IMR-90 (cell line): ENCODE data around the gene ARHGAP23. TPM values are rescaled to one million over a fixed set of nuclear protein-coding genes. Genes with fewer than 3 reads are reported as not detected.

Source experiments
- ATAC-seq: fragments of 200-7000 bp; cut with Tn5 transposase; 2 replicates; pipeline ENCODE4 v1.9.1; 2020; ENCODE audit warnings: low read depth, mild to moderate bottlenecking, moderate library complexity
- BruUV-seq: library from RNA; stranded (reverse); fragments of 400-500 nt; replicated peaks from 2 replicates; lab custom pipeline; 2021; lab: Mats Ljungman, UMichigan
- CTCF ChIA-PET: fragments of 300-600 bp; formaldehyde crosslinking; extraction: SDS; loops from one replicate; lab custom pipeline; 2021; ENCODE audit warnings: antibody characterized with exemption; lab: Yijun Ruan, JAX
- POLR2A ChIA-PET: fragments of 300-600 bp; sonication (Branson Sonifier 250); formaldehyde crosslinking; loops from one replicate; lab custom pipeline; 2022; ENCODE audit warnings: antibody characterized with exemption; ENCODE audit not compliant: unreplicated experiment; lab: Charles Lee
- DNase-seq: peaks from one replicate; pipeline ENCODE4 v3.0.0; 2013
- H2AFZ ChIP-seq: replicated peaks from 2 replicates; pipeline ENCODE3; 2013; ENCODE audit warnings: low read length, mild to moderate bottlenecking; ENCODE audit not compliant: poor library complexity
- H2AK5ac ChIP-seq: 2 replicates; pipeline ENCODE4 v1.6.1; 2013; ENCODE audit warnings: low read depth, low read length, inconsistent platforms
- H2AK9ac ChIP-seq: replicated peaks from 2 replicates; pipeline ENCODE3; 2013; ENCODE audit warnings: mild to moderate bottlenecking, low read depth, low read length, moderate library complexity; ENCODE audit not compliant: poor library complexity
- H2BK120ac ChIP-seq: 2 replicates; pipeline ENCODE4 v1.6.1; 2013; ENCODE audit warnings: low read depth, low read length, inconsistent platforms
- H2BK15ac ChIP-seq: 3 replicates; pipeline ENCODE4 v1.6.1; 2013; ENCODE audit warnings: low read depth, low read length, inconsistent platforms
- H2BK20ac ChIP-seq: 2 replicates; pipeline ENCODE4 v1.6.1; 2013; ENCODE audit warnings: low read depth, mild to moderate bottlenecking, inconsistent platforms, low read length, moderate library complexity
- H2BK5ac ChIP-seq: 2 replicates; pipeline ENCODE4 v1.6.1; 2013; ENCODE audit warnings: mild to moderate bottlenecking, low read depth, low read length, inconsistent platforms; ENCODE audit not compliant: poor library complexity, severe bottlenecking
- H3K14ac ChIP-seq: replicated peaks from 2 replicates; pipeline ENCODE4 v1.6.1; 2013; ENCODE audit warnings: low read depth, low read length, inconsistent platforms
- H3K18ac ChIP-seq: 2 replicates; pipeline ENCODE4 v1.6.1; 2013; ENCODE audit warnings: low read depth, low read length, control low read depth
- H3K23ac ChIP-seq: 2 replicates; pipeline ENCODE4 v1.6.1; 2013; ENCODE audit warnings: low read depth, low read length, inconsistent platforms
- H3K27ac ChIP-seq: 2 replicates; pipeline ENCODE4 v1.5.1; 2013; ENCODE audit warnings: mild to moderate bottlenecking, control low read depth, low read length; ENCODE audit not compliant: insufficient read depth
- H3K27me3 ChIP-seq: 2 replicates; pipeline ENCODE4 v1.6.1; 2013; ENCODE audit warnings: low read length; ENCODE audit not compliant: control insufficient read depth, insufficient read depth
- H3K36me3 ChIP-seq: 2 replicates; pipeline ENCODE4 v1.6.1; 2013; ENCODE audit warnings: low read length, mixed read lengths; ENCODE audit not compliant: control insufficient read depth, insufficient read depth
- H3K4ac ChIP-seq: 2 replicates; pipeline ENCODE4 v1.6.1; 2013; ENCODE audit warnings: low read depth, low read length, inconsistent platforms
- H3K4me1 ChIP-seq: 2 replicates; pipeline ENCODE4 v1.6.1; 2013; ENCODE audit warnings: low read length, mixed read lengths; ENCODE audit not compliant: control insufficient read depth, insufficient read depth
- H3K4me2 ChIP-seq: 2 replicates; pipeline ENCODE4 v1.6.1; 2013; ENCODE audit warnings: low read depth, mild to moderate bottlenecking, control low read depth, low read length, moderate library complexity
- H3K4me3 ChIP-seq: 2 replicates; pipeline ENCODE4 v1.5.1; 2013; ENCODE audit warnings: low read depth, mild to moderate bottlenecking, control low read depth, low read length, moderate library complexity; ENCODE audit not compliant: insufficient read depth
- H3K56ac ChIP-seq: 2 replicates; pipeline ENCODE4 v1.6.1; 2013; ENCODE audit warnings: low read length, inconsistent platforms; ENCODE audit not compliant: insufficient read depth; ENCODE audit errors: extremely low read depth
- H3K79me1 ChIP-seq, 2 experiments: 2 replicates each; pipeline ENCODE4 v1.6.1; 2013; ENCODE audit warnings: low read length in 2 of 2, inconsistent platforms in 1 of 2, low read depth in 1 of 2
- H3K9ac ChIP-seq: 2 replicates; pipeline ENCODE4 v1.6.1; 2013; ENCODE audit warnings: low read depth, low read length, control low read depth
- H3K9me1 ChIP-seq: 2 replicates; pipeline ENCODE4 v1.6.1; 2013; ENCODE audit warnings: low read length, inconsistent platforms; ENCODE audit not compliant: insufficient read depth
- H3K9me3 ChIP-seq: 2 replicates; pipeline ENCODE4 v1.6.1; 2013; ENCODE audit warnings: low read length; ENCODE audit not compliant: control insufficient read depth, insufficient read depth
- H4K20me1 ChIP-seq: 2 replicates; pipeline ENCODE4 v1.6.1; 2013; ENCODE audit warnings: low read length, inconsistent platforms; ENCODE audit not compliant: insufficient read depth
- H4K5ac ChIP-seq: 2 replicates; pipeline ENCODE4 v1.6.1; 2013; ENCODE audit warnings: mild to moderate bottlenecking, low read depth, low read length, control low read depth
- H4K8ac ChIP-seq, 2 experiments: 2 replicates each; pipeline ENCODE4 v1.6.1; 2013; ENCODE audit warnings: low read depth in 2 of 2, low read length in 2 of 2, control low read depth in 1 of 2, inconsistent platforms in 1 of 2
- H4K91ac ChIP-seq: 2 replicates; pipeline ENCODE4 v1.6.1; 2013; ENCODE audit warnings: low read depth, low read length, inconsistent platforms; ENCODE audit not compliant: insufficient read depth
- BHLHE40 ChIP-seq: fragments of 150-350 bp; IDR thresholded peaks from 2 replicates; pipeline ENCODE4 v1.6.1; 2016; ENCODE audit warnings: mild to moderate bottlenecking, low read depth, low read length
- MXI1 ChIP-seq: IDR thresholded peaks from 2 replicates; pipeline ENCODE4 v1.6.1; 2012; ENCODE audit warnings: low read depth, mild to moderate bottlenecking, low read length, moderate library complexity, borderline replicate concordance
- RCOR1 ChIP-seq: IDR thresholded peaks from 2 replicates; pipeline ENCODE4 v1.6.1; 2012; ENCODE audit warnings: mild to moderate bottlenecking, low read length, improper control_type of control experiment; ENCODE audit not compliant: insufficient replicate concordance
- RFX5 ChIP-seq: IDR thresholded peaks from 2 replicates; pipeline ENCODE4 v1.8.0; 2012; ENCODE audit warnings: low read depth, mild to moderate bottlenecking, low read length, moderate library complexity
- SMC3 ChIP-seq: fragments of 150-350 bp; IDR thresholded peaks from 2 replicates; pipeline ENCODE4 v1.6.1; 2016; ENCODE audit warnings: low read depth, mild to moderate bottlenecking, antibody characterized with exemption, low read length, moderate library complexity
- WGBS, 2 experiments: methylation state at CpG; one replicate each; pipeline versions ENCODE4 v1.1.5 to v1.1.7; 2013; ENCODE audit warnings: missing lambda C conversion rate in 2 of 2; ENCODE audit not compliant: insufficient read length in 1 of 2; ENCODE audit errors: extremely low coverage in 2 of 2; 5-methylcytosine and 5-hydroxymethylcytosine counted together
- dilution Hi-C: fragments of 300-500 bp; cut with HindIII; formaldehyde crosslinking; loops from one replicate; pipeline ENCODE4 v1.14.3; 2018; ENCODE audit warnings: low sequenced_read_pairs; ENCODE audit not compliant: unreplicated experiment
- in situ Hi-C: fragments of 300-500 bp; cut with MboI; formaldehyde crosslinking; loops from 3 replicates; pipeline ENCODE4 v1.14.3; 2019; ENCODE audit warnings: low sequenced_read_pairs, inconsistent platforms, mixed read lengths
- intact Hi-C: fragments of 100-400 bp; cut with micrococcal nuclease; formaldehyde crosslinking; loops from 2 replicates; pipeline ENCODE4 v1.10.0; 2022
- polyA plus RNA-seq, 3 experiments: library from polyadenylated mRNA; depleted of rRNA; stranded (reverse); fragments of >200 nt; gene quantifications; 2 replicates each; pipeline ENCODE4 v1.2.3, GENCODE V29; 2012; ENCODE audit warnings: low replicate concordance in 1 of 3
- total RNA-seq: library from RNA; depleted of rRNA; stranded (reverse); fragments of >200 nt; gene quantifications from 2 replicates; pipeline ENCODE4 v1.2.3, GENCODE V29; 2012

Gene ARHGAP23
- total and polyA plus RNA-seq, 2 of the 4 experiments (the other 2 are of a cell fraction), result 9.3 to 43.3 TPM

GRCh38 chr17:38429476-38430100 lies 1.3 kb downstream of the ARHGAP23 start:
- Histone ChIP-seq H2BK20ac (no peak overlapping the region), H2AK9ac (peak overlapping the region; percentile 99), H3K79me1 (peaks cover 23 to 72% of the 10 kb centered on the region in 2 experiments), H3K23ac (peak overlapping the region; percentile 94), H3K27ac (peak overlapping the region; percentile 96), H3K18ac (peak overlapping the region; percentile 59), H3K27me3 (no peaks in the 10 kb centered on the region), H3K56ac (peak overlapping the region; percentile 70), H2BK15ac (peak overlapping the region; percentile 45; the same call in 1 of the 3 replicates), H3K4me3 (peak overlapping the region; percentile 96), H4K20me1 (peaks cover 58% of the 10 kb centered on the region), H2AK5ac (peak overlapping the region; percentile 85), H4K8ac (peak overlapping the region; percentile 46 to 82; a peak in 3 of 4 replicates), H2BK120ac (peak overlapping the region; percentile 45), H2BK5ac (peak overlapping the region; percentile 96), H3K9me1 (peaks cover 23% of the 10 kb centered on the region), H3K4ac (peak overlapping the region; percentile 54), H4K91ac (peak overlapping the region; percentile 42), H4K5ac (peak overlapping the region; percentile 74), H3K36me3 (no peaks in the 10 kb centered on the region; the same call in 1 of the 2 replicates), H3K4me1 (peaks cover 38% of the 10 kb centered on the region), H2AFZ (peak overlapping the region; percentile 90), H3K4me2 (peak overlapping the region; percentile 81), H3K9me3 (no peaks in the 10 kb centered on the region), H3K14ac (peak overlapping the region; percentile 71), H3K9ac (peak overlapping the region; percentile 62)
- BruUV-seq, result no TSS peak
- intact Hi-C loops (loop anchor here (2.0 kb wide), 1 partner anchor 21 kb away; no protein-coding TSS in a partner anchor), dilution Hi-C loops (no loop called here), in situ Hi-C loops (no loop called here)
- ChIA-PET CTCF (interaction anchor here (0.9 to 1.0 kb wide), 2 partner anchors 15 to 81 kb away, joined by 3 read pairs; no protein-coding TSS in a partner anchor), POLR2A (no interaction called here)
- DNase-seq (no peak), ATAC-seq (no peak)
- TF ChIP-seq MXI1 (peak; percentile 55; the same call in 1 of the 2 replicates), SMC3 (no peak), RFX5 (no peak), BHLHE40 (no peak), RCOR1 (no peak)
- WGBS, 2 experiments, result 45% methylated on average over 2 of the region's 9 CpGs; no CpG with 5 or more reads in 1 of the 2 experiments
